Hypothalamus (tissue), 51 donors: Measurements from ENCODE around the gene LSP1.

Experiments
- DNase-seq, 51 donors: peaks; one replicate each; lab custom pipeline; 2025; lab: John Stamatoyannopoulos, UW

Gene LSP1

GRCh38 chr11:1887451-1888346, 34.8 kb downstream of the LSP1 start:
- DNase-seq: no peak

DNA sequence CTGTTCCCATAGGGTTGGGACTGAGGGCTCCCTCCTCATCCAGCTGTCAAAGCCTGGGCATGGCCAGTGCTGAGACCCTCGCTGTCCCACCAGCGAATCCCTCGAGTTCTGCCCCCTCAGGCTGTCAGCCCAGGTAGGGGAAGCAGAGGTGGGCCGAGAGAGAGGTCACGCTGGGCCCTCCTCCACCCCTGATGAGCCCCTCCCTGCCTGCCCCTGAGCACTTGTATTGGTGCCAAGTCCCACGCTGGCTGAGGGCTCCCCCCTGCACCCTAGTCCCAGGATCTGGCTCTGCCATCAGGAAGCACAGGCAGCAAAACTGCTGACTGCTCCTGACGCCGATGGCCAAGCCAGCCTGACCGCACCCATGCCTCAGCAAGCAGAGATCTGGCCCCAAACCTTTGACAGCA, 35.5 kb downstream of the LSP1 start:
- DNase-seq: no peak

DNA sequence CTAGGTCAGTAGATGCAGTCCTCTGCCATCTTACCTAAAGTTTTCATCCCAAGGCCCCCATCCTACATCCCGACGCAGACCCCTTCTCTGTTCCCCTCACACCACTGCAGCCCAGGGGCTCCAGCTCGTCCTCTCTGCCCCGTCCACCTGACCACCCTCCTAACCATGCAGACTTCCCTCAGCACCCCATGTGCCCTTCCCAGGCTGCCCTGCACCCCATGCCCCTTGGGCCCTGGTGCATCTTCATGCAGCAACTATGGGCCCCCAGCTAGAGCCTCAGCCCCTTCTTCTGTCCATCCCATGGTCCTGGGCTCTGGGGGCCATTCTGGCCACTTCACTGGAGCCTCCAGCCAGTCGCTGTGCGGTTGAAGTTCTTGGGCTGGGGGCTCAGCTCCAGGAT, 35.9 kb downstream of the LSP1 start:
- DNase-seq: no peak

DNA sequence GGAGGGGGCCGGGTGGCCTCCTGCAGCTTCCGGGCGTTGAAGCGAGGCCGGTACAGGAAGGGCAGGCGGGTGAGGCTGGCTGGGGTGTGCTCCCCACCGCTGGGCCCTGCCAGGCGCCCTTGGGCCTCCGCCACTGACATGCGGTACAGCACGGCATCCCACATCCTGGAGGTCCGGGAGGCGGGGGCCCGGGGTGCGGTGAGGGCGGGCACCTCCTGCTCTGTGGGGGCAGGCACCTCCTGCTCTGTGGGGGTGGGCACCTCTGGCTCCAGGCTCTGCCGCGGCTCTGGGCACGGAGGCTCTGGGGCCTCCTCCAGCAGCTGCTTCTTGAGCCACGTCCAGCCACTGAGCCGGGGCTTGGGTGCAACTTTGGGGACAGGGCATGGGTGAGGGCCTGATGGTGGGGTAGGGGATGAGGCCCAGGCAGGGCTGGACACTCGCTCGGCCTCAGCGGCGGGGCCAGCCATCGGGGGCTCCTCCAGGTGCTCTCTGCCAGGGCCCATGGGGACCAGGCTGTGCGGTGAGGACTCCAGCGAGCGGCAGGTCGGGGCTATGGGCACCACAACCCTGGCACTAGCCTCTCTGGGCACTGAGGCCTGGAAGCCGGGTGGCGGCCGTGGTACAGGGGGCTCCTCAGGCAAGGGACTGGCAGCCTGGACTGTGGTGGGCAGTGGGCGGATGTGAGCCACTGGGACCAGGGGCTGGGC, 36.5 kb downstream of the LSP1 start:
- no peak for DNase-seq

- no peak for DNase-seq
These were observed 37.3 kb downstream of the LSP1 start for GRCh38 chr11:1889941-1890855.

DNA sequence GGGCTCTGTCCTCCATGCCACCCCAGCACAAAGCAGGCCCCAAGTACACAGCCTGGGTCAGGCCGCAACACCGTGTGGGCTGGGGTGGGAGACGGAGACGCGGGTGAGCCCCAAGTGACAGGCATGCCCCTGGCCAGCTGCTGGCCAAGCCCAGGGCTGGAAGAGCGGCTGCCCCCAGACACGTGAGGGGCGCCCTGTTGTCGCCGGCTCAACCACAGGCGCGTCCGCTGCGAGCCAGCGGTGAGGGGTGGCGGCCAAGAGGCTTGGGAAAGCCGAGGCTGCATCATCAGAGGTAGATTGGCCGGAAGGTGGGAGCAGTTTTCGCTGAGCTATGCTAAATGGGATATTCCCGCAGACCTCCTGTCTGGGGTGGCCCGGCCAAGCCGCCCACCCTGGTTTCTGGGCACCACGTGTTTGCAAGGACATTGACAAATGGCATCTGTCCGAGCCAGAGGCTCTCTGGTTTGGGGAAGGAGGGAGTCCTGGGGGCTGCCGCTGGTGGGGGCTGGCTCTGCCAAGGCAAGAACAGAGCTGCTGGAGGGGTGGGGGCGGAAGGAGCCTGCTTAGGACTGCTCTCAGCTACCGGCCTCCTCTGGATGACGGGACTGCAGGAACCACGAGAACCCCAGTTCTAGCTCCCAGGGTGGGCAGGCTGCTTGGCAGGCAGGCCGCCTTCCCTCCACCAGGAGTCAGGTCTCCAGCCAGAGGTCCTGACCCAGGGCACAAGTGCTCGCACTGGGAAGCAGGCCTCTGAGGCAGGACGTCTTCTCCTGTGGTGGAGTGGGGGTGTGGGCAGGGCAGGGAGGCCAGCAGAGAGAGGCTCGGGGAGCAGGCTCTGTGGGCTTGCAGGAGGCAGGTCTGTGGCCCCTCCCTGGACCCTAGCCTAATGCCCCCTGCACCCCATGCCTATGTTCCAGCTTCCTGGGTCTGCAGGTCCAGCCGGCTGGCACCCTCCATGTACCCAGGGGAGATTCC, 38.3 kb downstream of the LSP1 start:
- DNase-seq: no peak

DNA sequence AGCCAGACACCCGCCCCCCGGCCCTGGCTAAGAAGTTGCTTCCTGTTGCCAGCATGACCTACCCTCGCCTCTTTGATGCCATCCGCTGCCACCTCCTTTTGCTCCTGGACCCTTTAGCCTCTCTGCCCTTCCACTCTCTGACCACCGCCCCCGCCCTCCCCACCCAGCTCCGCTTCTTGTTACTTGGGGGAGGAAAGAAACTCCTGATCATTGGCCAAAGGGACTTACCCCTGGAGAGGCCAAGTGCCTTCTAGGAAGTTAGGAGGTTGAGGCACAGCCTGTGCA, 38.9 kb downstream of the LSP1 start, which contains the start of gene PRR33:
PRR33 (minus strand) TSS at position 65 of the 285 bp plus-strand sequence. CDS start 1,311 bp downstream, outside the sequence.
- DNase-seq: no peak

DNA sequence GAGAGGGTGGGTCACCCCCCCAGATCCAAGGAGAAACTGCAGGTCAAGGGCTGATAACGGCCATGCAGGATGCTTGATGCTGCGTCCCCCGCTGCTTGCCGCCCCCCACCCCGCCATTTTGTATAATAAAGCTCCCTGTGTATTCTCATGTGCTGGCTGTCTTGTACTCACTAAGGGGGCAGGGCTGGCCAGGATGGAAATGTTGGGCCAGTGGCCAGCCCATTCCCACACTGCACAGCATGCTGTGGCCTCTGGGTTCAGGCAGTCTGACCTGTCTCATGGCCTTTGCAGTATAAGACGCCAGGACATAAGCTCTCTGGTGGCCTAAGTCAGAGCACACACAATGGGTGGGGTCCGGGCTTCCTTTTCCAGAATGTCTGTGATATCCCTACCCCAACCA, 39.2 kb downstream of the LSP1 start:
- no peak for DNase-seq

- DNase-seq: no peak
These were observed 39.7 kb downstream of the LSP1 start for GRCh38 chr11:1892558-1892957.

GRCh38 chr11:1893581-1894359, 40.9 kb downstream of the LSP1 start:
- DNase-seq: no peak

DNA sequence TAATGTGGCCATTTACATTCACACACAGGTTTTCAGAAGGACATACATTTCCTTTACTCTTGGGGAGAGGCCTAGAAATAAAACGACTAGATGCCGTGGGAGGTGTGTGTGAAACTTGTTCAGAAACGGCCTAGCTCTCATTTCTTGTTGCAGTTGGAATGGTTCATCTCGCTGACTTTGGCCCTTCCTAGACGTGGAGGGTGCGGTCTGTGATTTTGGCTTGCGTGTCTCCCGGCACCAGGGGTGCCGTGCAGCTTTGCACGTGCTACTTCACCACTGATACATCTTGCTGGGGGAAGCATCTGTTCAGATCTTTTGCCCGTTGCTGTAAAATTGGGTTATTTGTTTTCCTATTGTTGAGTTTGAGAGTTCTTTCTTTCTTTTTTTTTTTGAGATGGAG, 41.9 kb downstream of the LSP1 start:
- no peak for DNase-seq

GRCh38 chr11:1896468-1896867, 43.6 kb downstream of the LSP1 start:
- DNase-seq: no peak

DNA sequence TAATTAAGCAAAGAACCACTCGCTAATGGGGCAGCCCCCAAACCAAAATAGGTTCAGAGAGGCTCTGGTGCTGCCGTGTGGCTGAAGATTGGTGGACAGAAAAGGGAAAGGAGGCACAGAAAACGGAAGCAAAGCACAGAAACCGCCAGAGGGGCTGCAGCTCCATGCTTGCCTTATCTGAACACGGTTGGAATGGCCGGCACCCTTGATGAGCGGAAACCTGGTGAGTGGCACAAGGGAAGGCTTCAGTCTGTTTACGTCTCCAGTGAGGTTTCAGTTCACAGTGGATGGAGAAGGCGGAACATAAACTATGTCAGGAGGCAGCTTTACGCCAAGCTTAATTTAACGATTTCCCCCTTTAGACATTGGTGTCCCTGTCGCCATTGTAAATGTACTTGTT, 44.0 kb downstream of the LSP1 start:
- DNase-seq: peak in 2 of 51 donors; percentile 9 to 11

DNA sequence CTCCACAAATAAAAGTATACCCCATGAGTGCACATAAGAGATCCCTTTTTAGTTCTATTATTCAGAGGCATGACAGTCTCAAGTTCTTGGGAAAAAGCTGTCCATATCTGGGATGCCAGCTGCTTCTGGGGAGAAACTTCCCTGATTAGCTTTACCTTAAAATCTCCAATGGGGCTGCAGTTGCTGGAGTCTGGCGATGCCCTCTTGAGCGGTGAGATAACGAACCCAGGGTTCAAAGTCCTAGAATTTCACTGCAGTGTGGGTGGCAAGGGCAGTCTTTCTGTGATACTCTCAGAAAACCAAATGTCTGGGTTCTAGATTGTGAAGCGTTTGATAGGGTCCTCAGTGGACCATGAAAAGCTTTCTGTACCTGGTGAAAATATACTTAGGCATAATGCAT, 46.2 kb downstream of the LSP1 start:
- DNase-seq: no peak

GRCh38 chr11:1899686-1900085, 46.8 kb downstream of the LSP1 start:
- DNase-seq: no peak

GRCh38 chr11:1906181-1906580, 53.3 kb downstream of the LSP1 start:
- no peak for DNase-seq

- DNase-seq: no peak
These were observed 53.9 kb downstream of the LSP1 start for GRCh38 chr11:1906611-1907423.

DNA sequence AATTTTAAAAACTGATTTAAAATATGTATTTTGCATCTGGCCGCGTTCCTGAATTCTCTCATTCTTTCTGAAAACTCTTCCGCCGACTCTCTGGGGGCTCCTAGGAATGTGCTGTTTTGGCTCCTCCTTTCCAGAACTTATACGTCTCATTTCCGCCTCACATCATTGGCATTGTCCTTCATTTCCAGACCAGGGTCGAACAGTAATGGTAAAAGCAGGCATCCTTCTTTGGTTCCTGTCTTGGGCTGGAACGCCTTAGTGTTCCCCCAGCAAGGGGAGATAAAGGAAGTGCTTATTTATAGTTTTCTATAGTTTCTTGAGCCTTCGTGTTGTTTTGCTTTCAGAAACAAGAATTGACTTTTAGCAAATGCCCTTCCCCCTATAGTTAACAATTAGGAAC, 55.7 kb downstream of the LSP1 start:
- no peak for DNase-seq
